ENCODE data around the gene VSTM2B. TPM values are rescaled to one million over a fixed set of nuclear protein-coding genes. Genes with fewer than 3 reads are reported as not detected.

Gene VSTM2B
- total RNA-seq, 1 experiment from 2014 or later: not detected

GRCh38 chr19:29502581-29502850 lies 23.3 kb upstream of the VSTM2B start:
- DNase-seq (ENCODE audit: low spot score): no peak
- H3K4me3 ChIP-seq (ENCODE audit: low read depth, low read length, poor library complexity, severe bottlenecking): no peak overlapping the region
- TF ChIP-seq, protein P1, sequence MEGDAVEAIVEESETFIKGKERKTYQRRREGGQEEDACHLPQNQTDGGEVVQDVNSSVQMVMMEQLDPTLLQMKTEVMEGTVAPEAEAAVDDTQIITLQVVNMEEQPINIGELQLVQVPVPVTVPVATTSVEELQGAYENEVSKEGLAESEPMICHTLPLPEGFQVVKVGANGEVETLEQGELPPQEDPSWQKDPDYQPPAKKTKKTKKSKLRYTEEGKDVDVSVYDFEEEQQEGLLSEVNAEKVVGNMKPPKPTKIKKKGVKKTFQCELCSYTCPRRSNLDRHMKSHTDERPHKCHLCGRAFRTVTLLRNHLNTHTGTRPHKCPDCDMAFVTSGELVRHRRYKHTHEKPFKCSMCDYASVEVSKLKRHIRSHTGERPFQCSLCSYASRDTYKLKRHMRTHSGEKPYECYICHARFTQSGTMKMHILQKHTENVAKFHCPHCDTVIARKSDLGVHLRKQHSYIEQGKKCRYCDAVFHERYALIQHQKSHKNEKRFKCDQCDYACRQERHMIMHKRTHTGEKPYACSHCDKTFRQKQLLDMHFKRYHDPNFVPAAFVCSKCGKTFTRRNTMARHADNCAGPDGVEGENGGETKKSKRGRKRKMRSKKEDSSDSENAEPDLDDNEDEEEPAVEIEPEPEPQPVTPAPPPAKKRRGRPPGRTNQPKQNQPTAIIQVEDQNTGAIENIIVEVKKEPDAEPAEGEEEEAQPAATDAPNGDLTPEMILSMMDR (conservative IDR thresholded peaks at IDR 0.05; ENCODE audit: low read depth, low read length): no peak
- no peak for TF ChIP-seq EZH2 (IDR thresholded peaks at IDR 0.05; ENCODE audit: borderline replicate concordance, low read depth, low read length, poor library complexity, severe bottlenecking)
- POLR2A ChIA-PET (ENCODE audit: low non-redundant PET): no interaction called here
- H3K4me1 ChIP-seq (ENCODE audit: insufficient read depth, low read length, poor library complexity, severe bottlenecking): no peaks in the 10 kb centered on the region
- no peak overlapping the region for H3K27ac ChIP-seq (ENCODE audit: low read depth, low read length, poor library complexity, severe bottlenecking)
- no peaks in the 10 kb centered on the region for H3K27me3 ChIP-seq (replicated peaks; ENCODE audit: insufficient read depth, low read depth, low read length, poor library complexity)
- no peaks in the 10 kb centered on the region for H3K36me3 ChIP-seq (ENCODE audit: insufficient read depth, low read length, poor library complexity, severe bottlenecking)
- intact Hi-C loops (cut with micrococcal nuclease; ENCODE audit: unreplicated experiment): no loop called here
- H3K9me3 ChIP-seq (ENCODE audit: low read depth, low read length, poor library complexity, severe bottlenecking): no peaks in the 10 kb centered on the region
- no TSS peak for BruUV-seq (replicated peaks)
- CTCF ChIA-PET: no interaction called here

GRCh38 chr19:29503140-29503758 lies 22.5 kb upstream of the VSTM2B start:
- TF ChIP-seq, protein P1 (conservative IDR thresholded peaks at IDR 0.05; ENCODE audit: low read depth, low read length): no peak
- no peak for TF ChIP-seq EZH2 (IDR thresholded peaks at IDR 0.05; ENCODE audit: borderline replicate concordance, low read depth, low read length, poor library complexity, severe bottlenecking)
- Histone ChIP-seq H3K4me3 (ENCODE audit: low read depth, low read length, poor library complexity, severe bottlenecking) (no peak overlapping the region), H3K36me3 (ENCODE audit: insufficient read depth, low read length, poor library complexity, severe bottlenecking) (no peaks in the 10 kb centered on the region), H3K27me3 (replicated peaks; ENCODE audit: insufficient read depth, low read depth, low read length, poor library complexity) (no peaks in the 10 kb centered on the region), H3K9me3 (ENCODE audit: low read depth, low read length, poor library complexity, severe bottlenecking) (no peaks in the 10 kb centered on the region), H3K4me1 (ENCODE audit: insufficient read depth, low read length, poor library complexity, severe bottlenecking) (no peaks in the 10 kb centered on the region), H3K27ac (ENCODE audit: low read depth, low read length, poor library complexity, severe bottlenecking) (no peak overlapping the region)
- POLR2A ChIA-PET (ENCODE audit: low non-redundant PET): no interaction called here
- CTCF ChIA-PET: no interaction called here
- intact Hi-C loops (cut with micrococcal nuclease; ENCODE audit: unreplicated experiment): no loop called here
- no peak for DNase-seq (ENCODE audit: low spot score)
- no TSS peak for BruUV-seq (replicated peaks)

GRCh38 chr19:29503785-29504184 lies 22.0 kb upstream of the VSTM2B start:
- H3K27me3 ChIP-seq (replicated peaks; ENCODE audit: insufficient read depth, low read depth, low read length, poor library complexity): no peaks in the 10 kb centered on the region
- DNase-seq (ENCODE audit: low spot score): no peak
- no peak overlapping the region for H3K4me3 ChIP-seq (ENCODE audit: low read depth, low read length, poor library complexity, severe bottlenecking)
- ChIA-PET CTCF (no interaction called here), POLR2A (ENCODE audit: low non-redundant PET) (no interaction called here)
- intact Hi-C loops (cut with micrococcal nuclease; ENCODE audit: unreplicated experiment): no loop called here
- H3K9me3 ChIP-seq (ENCODE audit: low read depth, low read length, poor library complexity, severe bottlenecking): no peaks in the 10 kb centered on the region
- no TSS peak for BruUV-seq (replicated peaks)
- TF ChIP-seq EZH2 (IDR thresholded peaks at IDR 0.05; ENCODE audit: borderline replicate concordance, low read depth, low read length, poor library complexity, severe bottlenecking): no peak
- TF ChIP-seq, protein P1 (conservative IDR thresholded peaks at IDR 0.05; ENCODE audit: low read depth, low read length): no peak
- no peaks in the 10 kb centered on the region for H3K36me3 ChIP-seq (ENCODE audit: insufficient read depth, low read length, poor library complexity, severe bottlenecking)
- H3K27ac ChIP-seq (ENCODE audit: low read depth, low read length, poor library complexity, severe bottlenecking): no peak overlapping the region
- H3K4me1 ChIP-seq (ENCODE audit: insufficient read depth, low read length, poor library complexity, severe bottlenecking): no peaks in the 10 kb centered on the region
